LNCAP (cell line): ENCODE data around the gene RBFOX1.

ENCODE experiments used
- CTCF ChIP-seq: fragments of 450-650 bp; IDR thresholded peaks from 2 replicates; pipeline ENCODE4 v1.5.1; 2017; ENCODE audit warnings: mild to moderate bottlenecking

RBFOX1 gene

GRCh38 chr16:7421578-7421977 is 88.9 kb downstream of the RBFOX1 start:
- TF ChIP-seq CTCF: no peak

- no peak for TF ChIP-seq CTCF
These were observed 89.6 kb downstream of the RBFOX1 start for GRCh38 chr16:7422036-7422888.

DNA sequence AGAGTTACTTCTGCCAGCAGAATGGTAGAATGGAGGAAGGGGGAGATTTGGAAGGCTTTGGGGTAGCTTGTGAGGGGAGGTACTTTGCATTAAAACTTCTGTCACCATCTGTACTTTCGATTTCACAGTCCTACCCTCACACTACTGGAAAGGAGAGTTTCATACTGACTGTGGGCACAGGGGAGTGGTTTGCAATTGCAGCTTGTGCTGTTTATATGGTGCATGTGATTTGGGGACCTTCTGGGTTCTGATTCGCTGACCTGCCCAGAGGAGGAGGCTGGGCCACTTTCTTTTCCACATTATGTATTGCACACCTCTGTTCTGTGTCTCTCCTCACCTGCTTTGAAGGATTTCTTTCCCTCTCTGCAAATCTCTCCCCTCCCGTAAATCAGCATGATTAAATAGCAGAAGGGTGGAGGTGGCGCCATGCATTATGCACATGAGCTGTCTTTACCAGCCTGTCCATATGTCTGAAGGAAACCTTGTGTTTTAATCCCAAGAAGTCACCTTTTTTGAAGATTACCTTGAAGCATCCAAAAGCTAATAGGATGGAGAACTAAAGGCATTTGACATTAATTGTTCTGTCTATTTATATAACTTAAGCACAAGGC is 90.9 kb downstream of the RBFOX1 start:
- TF ChIP-seq CTCF: no peak

DNA sequence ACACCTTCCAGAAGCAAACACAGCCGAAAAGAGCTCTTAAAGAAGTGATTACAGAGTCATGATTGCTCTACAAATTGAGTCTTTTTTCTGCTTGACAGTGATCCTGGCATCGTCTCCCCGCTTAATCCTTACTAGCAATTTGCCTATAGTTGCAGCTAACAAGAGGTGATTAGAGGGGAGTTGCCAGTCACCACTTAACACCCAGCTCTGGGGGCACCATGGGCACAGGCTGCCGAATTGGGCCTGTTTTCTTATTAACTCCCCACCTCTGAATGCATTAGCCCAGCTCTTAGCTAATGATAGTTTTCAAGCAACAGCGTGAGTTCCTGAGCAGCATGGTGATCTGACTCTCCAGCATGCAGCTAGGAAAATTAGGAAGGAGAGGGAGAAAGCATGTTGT is 93.5 kb downstream of the RBFOX1 start:
- TF ChIP-seq CTCF: no peak

DNA sequence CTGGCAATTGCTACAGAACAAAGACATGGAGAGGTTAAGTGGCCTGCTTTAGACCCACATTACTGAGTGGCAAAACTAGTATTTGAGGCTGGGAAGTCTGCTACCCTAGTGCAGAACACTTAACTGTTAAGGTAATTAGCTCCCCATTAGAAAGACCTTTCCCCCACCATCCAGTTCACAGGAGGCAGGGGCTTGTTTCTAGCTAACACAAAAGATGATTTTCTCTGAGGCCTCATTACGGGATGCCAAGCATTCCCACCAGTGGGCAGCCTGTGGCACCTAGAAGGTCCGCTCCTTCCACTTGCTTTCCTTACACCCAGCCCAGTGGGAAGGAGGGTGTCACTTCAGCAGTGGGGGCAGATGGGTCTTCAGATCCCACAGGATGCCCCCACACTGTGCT is 99.1 kb downstream of the RBFOX1 start:
- no peak for TF ChIP-seq CTCF

GRCh38 chr16:7436306-7436705 is 103.7 kb downstream of the RBFOX1 start:
- TF ChIP-seq CTCF: no peak

- no peak for TF ChIP-seq CTCF
These were observed 104.6 kb downstream of the RBFOX1 start for GRCh38 chr16:7437135-7437804.
